GM18868 (cell line): ENCODE data around the gene LIMS2.
A peak's percentile ranks its signal among the peaks of the same experiment; 100 is the strongest.

Experiments
- ATAC-seq: cut with Tn5 transposase; IDR thresholded peaks from one replicate; pipeline ENCODE4 v1.9.1; 2021; ENCODE audit warnings: mild to moderate bottlenecking, moderate library complexity; ENCODE audit not compliant: unreplicated experiment

LIMS2 gene

GRCh38 chr2:127635380-127636237 is 39.7 kb downstream of the LIMS2 start:
- ATAC-seq, result no peak

DNA sequence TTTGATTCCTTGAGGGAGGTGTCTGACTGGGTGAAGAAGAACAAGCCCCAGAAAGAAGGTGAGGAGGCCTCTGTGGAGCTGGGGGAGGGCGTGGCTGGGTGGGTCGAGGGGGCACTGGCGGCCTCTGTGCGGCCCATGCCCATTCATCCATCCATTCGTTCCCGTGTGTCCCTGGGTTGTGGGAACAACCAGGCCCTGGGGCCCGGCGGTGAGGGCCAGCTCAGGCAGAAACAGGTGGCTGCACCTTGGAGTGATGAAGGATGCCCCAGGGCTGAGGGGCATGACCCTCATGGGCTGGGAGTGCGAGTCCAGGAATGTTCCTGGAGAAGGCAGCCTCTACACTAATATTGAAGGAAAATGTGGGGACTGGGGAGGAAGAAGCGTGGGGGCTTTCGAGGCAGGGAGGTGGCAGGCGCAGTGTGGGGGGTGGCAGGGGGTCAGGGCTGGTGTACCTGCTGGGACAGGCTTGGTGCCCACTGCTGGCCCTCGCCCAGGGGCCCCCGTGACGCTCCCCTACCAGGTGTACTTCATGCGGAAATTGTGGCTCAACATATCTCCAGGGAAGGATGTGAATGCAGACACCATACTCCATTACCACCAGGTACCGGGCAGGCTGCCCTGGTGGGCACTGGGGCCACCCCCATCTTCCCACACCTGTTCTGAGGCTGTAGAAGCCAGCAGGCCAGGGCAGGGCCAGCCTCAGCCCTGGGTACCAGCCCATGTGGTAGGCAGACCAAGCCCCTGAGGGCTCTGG is 40.5 kb downstream of the LIMS2 start:
- ATAC-seq, result no peak

GRCh38 chr2:127634066-127634617 is 41.2 kb downstream of the LIMS2 start:
- no peak for ATAC-seq

- ATAC-seq, result no peak
Observed at GRCh38 chr2:127633556-127634065, 41.7 kb downstream of the LIMS2 start.

DNA sequence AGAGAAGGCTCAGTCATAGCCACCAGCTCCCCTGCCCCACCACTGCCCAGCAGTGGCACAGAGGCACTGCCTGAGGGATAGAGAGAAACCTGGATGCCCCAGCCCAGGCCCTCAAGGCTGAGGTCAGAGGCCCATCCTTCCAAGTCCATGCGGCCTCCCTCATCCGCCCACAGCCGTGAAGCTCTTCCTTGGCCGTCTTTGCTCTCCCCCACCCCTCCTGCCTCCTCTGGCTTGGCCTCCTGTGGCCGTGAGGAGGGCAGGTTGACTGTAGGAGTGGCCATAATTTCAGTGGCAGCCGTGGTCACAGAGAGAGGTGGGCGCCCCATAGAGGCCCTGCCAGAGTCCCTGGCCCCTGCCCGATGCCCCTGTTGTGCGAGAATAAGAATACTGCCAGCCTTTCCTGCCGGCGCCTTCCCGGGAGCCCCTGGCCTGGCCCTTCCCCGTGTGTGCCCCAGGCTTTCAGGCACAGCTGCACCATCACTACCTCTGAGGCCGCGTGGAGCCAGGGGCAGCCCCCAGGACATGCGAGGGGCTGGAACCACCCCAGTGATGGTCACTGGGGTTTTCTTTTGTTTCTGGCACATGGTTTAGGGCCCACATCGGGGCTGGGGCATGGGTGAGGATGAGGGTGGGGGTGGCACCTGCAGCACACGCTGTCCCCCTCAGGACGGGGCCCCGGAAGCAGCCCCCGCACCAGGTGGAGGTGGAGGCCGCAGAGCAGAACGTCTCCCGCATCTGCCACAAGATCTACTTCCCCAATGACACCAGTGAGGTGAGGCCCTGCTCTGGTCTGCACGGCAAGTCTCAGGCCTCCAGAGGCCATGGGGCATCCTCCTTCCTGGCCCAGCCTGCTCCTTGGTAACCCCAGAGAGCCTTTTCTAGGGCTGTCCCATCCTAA is 42.5 kb downstream of the LIMS2 start:
- ATAC-seq, result peak; percentile 49

DNA sequence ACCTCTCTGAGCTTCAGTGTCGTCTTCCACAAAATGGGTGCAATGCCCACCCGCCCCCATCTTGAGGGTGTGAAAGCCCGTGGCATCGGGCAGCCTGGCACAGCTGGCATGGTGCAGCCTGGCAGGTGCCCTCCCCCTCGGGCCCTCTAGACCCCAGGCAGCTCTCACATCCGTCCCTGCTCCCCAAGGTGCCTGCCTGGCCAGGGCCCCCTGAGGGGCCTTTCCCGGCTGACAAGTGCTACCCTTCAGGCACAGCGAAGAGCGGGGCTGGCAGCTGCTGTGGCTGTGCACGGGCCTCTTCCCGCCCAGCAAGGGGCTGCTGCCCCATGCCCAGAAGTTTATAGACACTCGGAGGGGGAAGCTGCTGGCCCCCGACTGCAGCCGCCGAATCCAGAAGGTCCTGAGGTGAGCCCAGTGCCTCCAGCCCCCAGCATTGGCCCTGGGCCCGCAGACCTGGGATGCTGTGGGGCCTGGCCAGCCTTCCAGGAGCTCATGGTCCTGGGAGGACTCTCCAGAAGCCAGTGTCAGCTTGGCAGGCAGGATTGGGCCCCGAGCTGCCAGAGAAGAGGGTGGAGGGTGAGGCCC is 43.2 kb downstream of the LIMS2 start:
- ATAC-seq, result no peak

DNA sequence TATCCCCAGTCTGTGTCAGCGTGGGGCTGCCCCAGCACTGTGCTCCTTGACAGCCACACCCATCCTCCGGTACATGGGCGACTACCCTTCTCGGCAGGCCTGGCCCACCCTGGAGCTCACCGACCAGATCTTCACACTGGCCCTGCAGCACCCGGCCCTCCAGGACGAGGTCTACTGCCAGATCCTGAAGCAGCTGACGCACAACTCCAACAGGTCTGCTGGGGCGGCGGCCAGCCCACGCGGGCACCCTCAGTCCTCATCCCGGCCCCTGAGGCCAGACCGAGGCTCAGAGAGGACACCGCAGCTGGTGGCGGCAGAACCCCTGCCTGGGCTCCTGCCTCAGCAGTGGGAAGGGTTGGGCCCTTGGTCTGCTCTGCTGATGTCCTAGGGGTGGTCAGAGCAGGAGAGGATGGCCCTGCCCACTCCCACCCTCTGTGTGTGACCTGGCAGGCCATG is 43.8 kb downstream of the LIMS2 start:
- no peak for ATAC-seq

- no peak for ATAC-seq
Observed at GRCh38 chr2:127630864-127631540, 44.3 kb downstream of the LIMS2 start.

GRCh38 chr2:127630096-127630863 is 45.0 kb downstream of the LIMS2 start:
- ATAC-seq, result no peak

- ATAC-seq, result no peak
Observed at GRCh38 chr2:127629637-127630036, 45.7 kb downstream of the LIMS2 start.

GRCh38 chr2:127628767-127629614 is 46.3 kb downstream of the LIMS2 start:
- no peak for ATAC-seq

DNA sequence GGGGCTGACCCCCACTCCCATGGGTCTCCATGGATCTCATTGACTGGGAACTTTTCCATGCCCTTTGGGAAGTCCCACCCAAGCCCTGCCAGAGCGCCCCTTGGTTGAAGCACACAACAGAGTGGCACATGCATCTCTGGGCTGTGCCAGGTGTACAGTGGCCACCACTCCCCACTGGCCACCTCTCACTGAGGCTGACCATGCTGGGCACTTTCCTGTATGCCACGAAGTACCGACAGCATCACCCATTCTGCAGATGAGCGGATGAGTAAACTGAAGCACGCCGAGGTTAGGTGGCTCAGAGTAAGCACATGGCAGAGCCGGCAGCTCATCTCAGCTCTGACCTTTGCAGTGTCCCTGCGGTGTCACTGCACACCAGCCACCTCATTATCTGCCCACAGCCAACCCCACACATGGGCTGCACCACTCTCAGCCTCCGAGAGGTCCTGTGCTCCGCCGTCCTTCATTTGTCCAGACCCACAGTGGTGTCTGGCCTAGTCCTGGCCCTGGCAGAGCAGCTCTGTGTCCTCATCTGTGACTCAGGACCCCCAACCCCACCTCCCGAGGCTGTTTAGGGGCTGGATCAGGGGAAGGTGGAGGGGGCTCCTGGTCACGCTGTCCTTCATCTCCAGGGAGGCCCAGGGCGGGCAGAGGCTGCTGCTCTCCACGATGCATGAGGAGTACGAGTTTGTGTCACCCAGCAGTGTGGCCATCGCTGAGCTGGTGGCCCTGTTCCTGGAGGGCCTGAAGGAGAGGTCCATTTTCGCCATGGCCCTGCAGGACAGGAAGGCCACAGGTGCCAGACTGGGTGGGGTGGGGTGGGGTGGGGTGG is 47.4 kb downstream of the LIMS2 start:
- no peak for ATAC-seq

DNA sequence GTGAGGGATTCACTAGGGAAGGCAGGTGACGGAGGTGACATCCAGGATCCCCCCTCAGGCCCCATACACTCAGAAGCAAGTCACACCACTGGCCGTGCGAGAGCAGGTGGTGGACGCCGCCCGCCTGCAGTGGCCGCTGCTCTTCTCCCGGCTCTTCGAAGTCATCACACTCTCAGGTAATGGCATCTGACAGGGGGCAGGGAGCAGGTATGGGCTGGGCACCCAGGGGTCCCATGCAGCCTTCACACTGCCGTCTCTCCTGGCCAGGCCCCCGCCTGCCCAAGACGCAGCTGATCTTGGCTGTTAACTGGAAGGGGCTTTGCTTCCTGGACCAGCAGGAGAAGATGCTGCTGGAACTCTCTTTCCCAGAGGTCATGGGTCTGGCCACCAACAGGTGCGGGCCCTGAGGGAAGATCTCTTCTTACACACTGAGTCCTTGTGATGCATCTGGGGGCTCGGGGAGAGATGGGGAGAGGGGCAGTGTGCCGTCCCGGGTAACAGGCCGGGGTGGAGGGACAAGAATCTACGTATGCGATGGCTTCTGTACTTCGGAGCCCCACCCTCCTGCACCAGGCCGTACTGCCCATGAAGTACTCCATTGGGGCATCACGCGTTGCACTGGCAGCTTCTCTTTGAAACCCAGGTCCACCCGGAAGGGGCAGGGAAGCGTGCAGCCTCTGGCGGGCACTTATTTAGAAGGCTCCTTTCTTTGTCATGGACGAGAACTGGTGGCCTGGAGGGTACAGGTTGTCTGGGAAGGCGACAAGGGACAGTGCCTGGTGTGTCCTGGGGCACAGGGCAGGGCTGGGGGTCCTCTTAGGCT is 48.2 kb downstream of the LIMS2 start:
- ATAC-seq, result no peak

DNA sequence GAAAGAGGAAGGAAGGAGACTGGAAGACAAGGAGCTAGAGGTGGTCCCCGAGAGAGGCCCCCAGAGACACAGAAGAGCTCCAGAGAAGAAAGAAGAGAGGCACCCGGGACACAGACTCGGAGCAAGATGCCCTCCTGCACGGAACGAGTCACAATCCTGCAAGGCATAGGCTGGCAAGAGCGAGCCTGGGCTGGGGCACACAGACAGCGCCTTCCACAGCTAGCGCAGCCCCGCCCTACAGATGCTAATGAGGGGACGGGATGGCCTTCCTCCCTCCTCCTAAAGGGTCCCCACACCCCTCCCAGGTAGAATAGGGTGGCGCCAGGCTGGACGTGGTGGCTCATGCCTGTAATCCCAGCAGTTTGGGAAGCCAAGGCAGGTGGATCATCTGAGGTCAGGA is 49.2 kb downstream of the LIMS2 start:
- ATAC-seq, result no peak

DNA sequence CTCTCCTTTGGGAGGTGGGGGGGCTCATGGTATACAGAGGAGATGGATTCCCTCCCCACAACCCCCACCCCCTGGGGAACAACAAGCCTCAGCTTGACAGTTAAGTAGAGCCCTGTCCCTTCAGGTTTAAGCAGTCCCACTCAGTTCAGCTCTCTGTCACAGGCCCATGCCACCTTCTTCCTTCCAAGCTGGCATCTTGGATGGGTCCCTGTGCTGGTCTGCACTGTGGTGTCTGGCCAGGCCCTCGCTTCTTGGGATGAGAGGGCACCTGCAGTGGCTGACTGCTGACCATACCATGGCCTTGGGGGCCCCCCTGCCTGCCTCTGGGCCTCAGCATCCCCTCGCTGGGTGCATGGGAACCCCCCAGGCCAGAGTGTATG is 49.8 kb downstream of the LIMS2 start:
- ATAC-seq, result no peak
